ENCODE data around the gene PSMD9. TPM values are rescaled to one million over a fixed set of nuclear protein-coding genes. Genes with fewer than 3 reads are reported as not detected.
"Not testable (repeated sequence)": the region's sequence is repeated elsewhere in the genome, so short reads cannot be mapped to it uniquely, and the experiment has no call there.

Gene PSMD9
- total RNA-seq, 3 donors from 2014 or later, result 34.7 to 65.3 (median 37.9) TPM

- H3K4me1 ChIP-seq, result no peaks in the 10 kb centered on the region
Observed at GRCh38 chr12:121875582-121875981, 13.0 kb upstream of the PSMD9 start.

GRCh38 chr12:121876080-121876447 lies 12.5 kb upstream of the PSMD9 start:
- H3K27ac ChIP-seq; H3K4me3 ChIP-seq; H3K27me3 ChIP-seq; H3K4me1 ChIP-seq; DNase-seq (ENCODE audit: low spot score in 2 of 2); H3K9me3 ChIP-seq; H3K36me3 ChIP-seq: not testable (repeated sequence)
- intact Hi-C loops (cut with DNase I; ENCODE audit: low total_unique reads), result loop anchor here (5.0 kb wide), 1 partner anchor 641 kb away; no protein-coding TSS in a partner anchor

More at GRCh38 chr12:121875582-121875981, 13.0 kb upstream of the PSMD9 start:
- intact Hi-C loops (cut with DNase I; ENCODE audit: low total_unique reads), result loop anchor here (5.0 kb wide), 1 partner anchor 642 kb away; no protein-coding TSS in a partner anchor
- no peak for TF ChIP-seq CTCF (IDR thresholded peaks at IDR 0.05)
- H3K9me3 ChIP-seq, result no peaks in the 10 kb centered on the region
- no peak overlapping the region for H3K4me3 ChIP-seq
- no peaks in the 10 kb centered on the region for H3K36me3 ChIP-seq
- H3K27me3 ChIP-seq, result no peaks in the 10 kb centered on the region
- DNase-seq (ENCODE audit: low spot score in 2 of 2), result no peak
- H3K27ac ChIP-seq, result no peak overlapping the region

- Histone ChIP-seq H3K9me3 (no peaks in the 10 kb centered on the region), H3K36me3 (no peaks in the 10 kb centered on the region), H3K4me3 (no peak overlapping the region), H3K27ac (no peak overlapping the region), H3K27me3 (no peaks in the 10 kb centered on the region), H3K4me1 (no peaks in the 10 kb centered on the region)
- intact Hi-C loops (cut with DNase I; ENCODE audit: low total_unique reads), result no loop called here
- TF ChIP-seq POLR2AphosphoS5 (IDR thresholded peaks at IDR 0.05) (no peak), POLR2A (IDR thresholded peaks at IDR 0.05) (no peak), CTCF (IDR thresholded peaks at IDR 0.05) (no peak)
- no peak for DNase-seq (ENCODE audit: low spot score in 2 of 2)
Observed at GRCh38 chr12:121883315-121883660, 5.3 kb upstream of the PSMD9 start.

- H3K4me1 ChIP-seq; H3K9me3 ChIP-seq; intact Hi-C loops (cut with DNase I; ENCODE audit: low total_unique reads); H3K4me3 ChIP-seq; H3K36me3 ChIP-seq; H3K27me3 ChIP-seq; DNase-seq (ENCODE audit: low spot score in 2 of 2); H3K27ac ChIP-seq: not testable (repeated sequence)
Observed at GRCh38 chr12:121885129-121885528, 3.5 kb upstream of the PSMD9 start.

- intact Hi-C loops (cut with DNase I; ENCODE audit: low total_unique reads), result no loop called here
- no peak for TF ChIP-seq POLR2A (IDR thresholded peaks at IDR 0.05)
- no peak for TF ChIP-seq POLR2AphosphoS5 (IDR thresholded peaks at IDR 0.05)
- no peak for TF ChIP-seq CTCF (IDR thresholded peaks at IDR 0.05)
- DNase-seq (ENCODE audit: low spot score in 2 of 2), result no peak
- Histone ChIP-seq H3K4me3 (peak overlapping the region; percentile 69 to 90 (median 86)), H3K36me3 (no peaks in the 10 kb centered on the region), H3K4me1 (peaks cover 0 to 9% of the 10 kb centered on the region in 2 donors), H3K27me3 (no peaks in the 10 kb centered on the region), H3K27ac (peak overlapping the region; percentile 88 to 94), H3K9me3 (no peaks in the 10 kb centered on the region)
Observed at GRCh38 chr12:121888083-121888477, 510 bp upstream of the PSMD9 start.

GRCh38 chr12:121889274-121889624 lies 659 bp downstream of the PSMD9 start:
- H3K4me3 ChIP-seq, result peak overlapping the region; percentile 69 to 90 (median 86)
- no peaks in the 10 kb centered on the region for H3K9me3 ChIP-seq
- no peaks in the 10 kb centered on the region for H3K36me3 ChIP-seq
- no peaks in the 10 kb centered on the region for H3K27me3 ChIP-seq
- peak overlapping the region; percentile 88 to 94 for H3K27ac ChIP-seq
- peaks cover 0 to 15% of the 10 kb centered on the region in 2 donors for H3K4me1 ChIP-seq
- no peak for DNase-seq (ENCODE audit: low spot score in 2 of 2)
- intact Hi-C loops (cut with DNase I; ENCODE audit: low total_unique reads), result no loop called here
- TF ChIP-seq POLR2A (IDR thresholded peaks at IDR 0.05), result no peak
- no peak for TF ChIP-seq CTCF (IDR thresholded peaks at IDR 0.05)
- TF ChIP-seq POLR2AphosphoS5 (IDR thresholded peaks at IDR 0.05), result no peak

- peak overlapping the region; percentile 69 to 90 (median 86) for H3K4me3 ChIP-seq
- H3K27me3 ChIP-seq; intact Hi-C loops (cut with DNase I; ENCODE audit: low total_unique reads); DNase-seq (ENCODE audit: low spot score in 2 of 2); H3K9me3 ChIP-seq; H3K27ac ChIP-seq; H3K36me3 ChIP-seq: not testable (repeated sequence)
- H3K4me1 ChIP-seq, result peaks cover 0 to 15% of the 10 kb centered on the region in 2 donors
Observed at GRCh38 chr12:121889661-121890060, 1.1 kb downstream of the PSMD9 start.
